GM18508 (cell line): ENCODE data around the gene FMNL2.

ENCODE experiments used
- ATAC-seq: cut with Tn5 transposase; IDR thresholded peaks from one replicate; pipeline ENCODE4 v1.9.1; 2021; ENCODE audit warnings: moderate number of reproducible peaks; ENCODE audit not compliant: insufficient read depth, unreplicated experiment

FMNL2 gene

GRCh38 chr2:152594792-152595191, 259.8 kb downstream of the FMNL2 start:
- no peak for ATAC-seq

- ATAC-seq: no peak
Observed at GRCh38 chr2:152598975-152599759, 264.2 kb downstream of the FMNL2 start.

- no peak for ATAC-seq
Observed at GRCh38 chr2:152600051-152600657, 265.2 kb downstream of the FMNL2 start.

GRCh38 chr2:152600697-152601096, 265.7 kb downstream of the FMNL2 start:
- ATAC-seq: no peak

- no peak for ATAC-seq
Observed at GRCh38 chr2:152602750-152603149, 267.8 kb downstream of the FMNL2 start.

GRCh38 chr2:152603166-152603565, 268.2 kb downstream of the FMNL2 start:
- no peak for ATAC-seq

- no peak for ATAC-seq
Observed at GRCh38 chr2:152606081-152606480, 271.1 kb downstream of the FMNL2 start.

GRCh38 chr2:152606941-152607340, 272.0 kb downstream of the FMNL2 start:
- ATAC-seq: no peak

- ATAC-seq: no peak
Observed at GRCh38 chr2:152607793-152608300, 272.9 kb downstream of the FMNL2 start.

GRCh38 chr2:152609154-152609553, 274.2 kb downstream of the FMNL2 start:
- no peak for ATAC-seq

- ATAC-seq: no peak
Observed at GRCh38 chr2:152609699-152610098, 274.7 kb downstream of the FMNL2 start.

GRCh38 chr2:152611458-152612231, 276.7 kb downstream of the FMNL2 start:
- ATAC-seq: peak; percentile 73

- ATAC-seq: peak; percentile 48
Observed at GRCh38 chr2:152613235-152613634, 278.3 kb downstream of the FMNL2 start.

- ATAC-seq: no peak
Observed at GRCh38 chr2:152615177-152615576, 280.2 kb downstream of the FMNL2 start.

- no peak for ATAC-seq
Observed at GRCh38 chr2:152617456-152618192, 282.6 kb downstream of the FMNL2 start.

- ATAC-seq: no peak
Observed at GRCh38 chr2:152618193-152618564, 283.2 kb downstream of the FMNL2 start.

- no peak for ATAC-seq
Observed at GRCh38 chr2:152620208-152620607, 285.2 kb downstream of the FMNL2 start.

GRCh38 chr2:152620985-152621384, 286.0 kb downstream of the FMNL2 start:
- no peak for ATAC-seq

- no peak for ATAC-seq
Observed at GRCh38 chr2:152622219-152622618, 287.2 kb downstream of the FMNL2 start.

- no peak for ATAC-seq
Observed at GRCh38 chr2:152623076-152623740, 288.2 kb downstream of the FMNL2 start.
